Measurements from ENCODE around the gene PCDH9.

- no peak for TF ChIP-seq POLR2A (IDR thresholded peaks at IDR 0.05)
- TF ChIP-seq CTCF (IDR thresholded peaks at IDR 0.05), result no peak
- TF ChIP-seq POLR2AphosphoS5 (IDR thresholded peaks at IDR 0.05), result no peak
- no peak for TF ChIP-seq EP300 (IDR thresholded peaks at IDR 0.05)
Measured at GRCh38 chr13:66974174-66974573, 256.0 kb downstream of the PCDH9 start.

Measured in upper lobe of left lung (tissue), 4 donors.